ENCODE results near the gene CHCHD6. TPM values are rescaled to one million over a fixed set of nuclear protein-coding genes. Genes with fewer than 3 reads are reported as not detected.
A peak's percentile ranks its signal among the peaks of the same experiment; 100 is the strongest.

Gene CHCHD6
- total RNA-seq, 1 donor from 2014 or later: 30.2 TPM

GRCh38 chr3:126685021-126685420 lies 19.0 kb upstream of the CHCHD6 start:
- Mint-ChIP-seq H3K27ac (no peak overlapping the region), H3K9me3 (ENCODE audit: low read depth) (no peaks in the 10 kb centered on the region), H3K27me3 (peaks cover 19% of the 10 kb centered on the region), H3K4me1 (ENCODE audit: low read depth) (peaks cover 4% of the 10 kb centered on the region), H3K36me3 (ENCODE audit: insufficient read depth) (no peaks in the 10 kb centered on the region), H3K4me3 (ENCODE audit: low read depth) (no peak overlapping the region)
- DNase-seq (ENCODE audit: low spot score, unreplicated experiment): no peak
- no peak for TF ChIP-seq CTCF (IDR thresholded peaks at IDR 0.05; ENCODE audit: unreplicated experiment)

- Mint-ChIP-seq H3K4me3 (ENCODE audit: low read depth) (no peak overlapping the region), H3K4me1 (ENCODE audit: low read depth) (peaks cover 4% of the 10 kb centered on the region), H3K9me3 (ENCODE audit: low read depth) (no peaks in the 10 kb centered on the region), H3K27me3 (peaks cover 14% of the 10 kb centered on the region), H3K36me3 (ENCODE audit: insufficient read depth) (no peaks in the 10 kb centered on the region), H3K27ac (no peak overlapping the region)
- no peak for DNase-seq (ENCODE audit: low spot score, unreplicated experiment)
- TF ChIP-seq CTCF (IDR thresholded peaks at IDR 0.05; ENCODE audit: unreplicated experiment): no peak
These were observed 18.5 kb upstream of the CHCHD6 start for GRCh38 chr3:126685493-126685892.

GRCh38 chr3:126691765-126692164 lies 12.3 kb upstream of the CHCHD6 start:
- Mint-ChIP-seq H3K4me1 (ENCODE audit: low read depth) (no peaks in the 10 kb centered on the region), H3K27ac (no peak overlapping the region), H3K36me3 (ENCODE audit: insufficient read depth) (no peaks in the 10 kb centered on the region), H3K27me3 (peaks cover 10% of the 10 kb centered on the region), H3K9me3 (ENCODE audit: low read depth) (no peaks in the 10 kb centered on the region), H3K4me3 (ENCODE audit: low read depth) (no peak overlapping the region)
- DNase-seq (ENCODE audit: low spot score, unreplicated experiment): no peak
- TF ChIP-seq CTCF (IDR thresholded peaks at IDR 0.05; ENCODE audit: unreplicated experiment): no peak

- Mint-ChIP-seq H3K9me3 (ENCODE audit: low read depth) (no peaks in the 10 kb centered on the region), H3K4me3 (ENCODE audit: low read depth) (no peak overlapping the region), H3K4me1 (ENCODE audit: low read depth) (no peaks in the 10 kb centered on the region), H3K27ac (no peak overlapping the region), H3K27me3 (peaks cover 11% of the 10 kb centered on the region), H3K36me3 (ENCODE audit: insufficient read depth) (no peaks in the 10 kb centered on the region)
- DNase-seq (ENCODE audit: low spot score, unreplicated experiment): no peak
- peak; percentile 34 for TF ChIP-seq CTCF (IDR thresholded peaks at IDR 0.05; ENCODE audit: unreplicated experiment)
These were observed 11.2 kb upstream of the CHCHD6 start for GRCh38 chr3:126692858-126693257.

- H3K9me3 Mint-ChIP-seq (ENCODE audit: low read depth): no peaks in the 10 kb centered on the region
- no peak for DNase-seq (ENCODE audit: low spot score, unreplicated experiment)
- peaks cover 11% of the 10 kb centered on the region for H3K27me3 Mint-ChIP-seq
- H3K4me3 Mint-ChIP-seq (ENCODE audit: low read depth): no peak overlapping the region
- no peaks in the 10 kb centered on the region for H3K36me3 Mint-ChIP-seq (ENCODE audit: insufficient read depth)
- TF ChIP-seq CTCF (IDR thresholded peaks at IDR 0.05; ENCODE audit: unreplicated experiment): no peak
- no peak overlapping the region for H3K27ac Mint-ChIP-seq
- H3K4me1 Mint-ChIP-seq (ENCODE audit: low read depth): no peaks in the 10 kb centered on the region
These were observed 10.1 kb upstream of the CHCHD6 start for GRCh38 chr3:126693921-126694320.
